Measurements from ENCODE around the gene DMRT1. TPM values are rescaled to one million over a fixed set of nuclear protein-coding genes. Genes with fewer than 3 reads are reported as not detected.

DMRT1 gene
- total RNA-seq, 1 experiment from 2014 or later, result 0.47 TPM

DNA sequence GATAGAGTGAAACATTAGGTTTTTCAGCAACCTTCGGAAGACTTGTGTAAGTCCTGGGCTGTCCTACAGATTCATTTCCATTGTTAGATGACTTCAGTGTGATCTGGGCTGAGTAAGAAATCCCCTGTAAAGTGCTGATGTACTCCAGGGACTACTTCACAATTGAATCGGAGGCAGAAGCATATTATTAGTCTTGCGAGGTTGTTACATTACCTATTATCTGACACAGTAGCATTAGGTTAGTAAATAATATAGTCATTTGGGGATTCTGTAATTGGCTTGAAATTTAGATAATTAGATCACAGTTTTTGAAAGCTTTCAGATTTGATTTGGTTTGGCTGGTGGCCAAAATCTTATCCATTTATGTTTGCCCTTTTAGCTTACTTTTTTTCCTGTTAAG is 62.4 kb downstream of the DMRT1 start:
- no peak overlapping the region for H3K4me3 ChIP-seq (replicated peaks in 1 of 2; ENCODE audit: low read depth in 1 of 2, low read length in 2 of 2)
- no peaks in the 10 kb centered on the region for H3K36me3 ChIP-seq (ENCODE audit: control insufficient read depth in 1 of 2, insufficient read depth in 2 of 2, low read length in 2 of 2)
- 0 out of 4 replicates have a peak, but pooled peaks cover 0 to 4% of the 10 kb centered on the region in 2 experiments for H3K4me1 ChIP-seq (ENCODE audit: control insufficient read depth in 1 of 2, insufficient read depth in 2 of 2, low read length in 2 of 2)
- peaks cover 31% of the 10 kb centered on the region; the same call in 1 of the 2 replicates for H3K27me3 ChIP-seq (ENCODE audit: insufficient read depth, low read length)
- H3K9me3 ChIP-seq (ENCODE audit: control insufficient read depth in 1 of 2, insufficient read depth in 1 of 2, low read depth in 1 of 2, low read length in 2 of 2), result no peaks in the 10 kb centered on the region
- no peak overlapping the region for H2AFZ ChIP-seq (ENCODE audit: low read depth, low read length, poor library complexity, severe bottlenecking)
- BruUV-seq (replicated peaks), result no TSS peak
- ChIA-PET POLR2A (no interaction called here), RAD21 (ENCODE audit: low non-redundant PET in 1 of 2, low total read pairs in 2 of 2, uncharacterized antibody in 2 of 2, unreplicated experiment in 2 of 2) (no interaction called here), CTCF (no interaction called here)
- DNase-seq (ENCODE audit: low read depth, low spot score), result no peak
- no peak overlapping the region for H3K9ac ChIP-seq (ENCODE audit: low read length)
- TF ChIP-seq YY1 (IDR thresholded peaks at IDR 0.05; ENCODE audit: extremely low read depth, insufficient replicate concordance, low read depth, low read length), result no peak
- intact Hi-C loops (cut with micrococcal nuclease), result no loop called here
- no peak overlapping the region for H3K27ac ChIP-seq (ENCODE audit: low read depth, low read length)
- H3K9me2 ChIP-seq (ENCODE audit: insufficient read depth), result no peaks in the 10 kb centered on the region
- no peaks in the 10 kb centered on the region for H4K20me1 ChIP-seq (ENCODE audit: insufficient read depth)
- no peak for ATAC-seq
- H3K4me2 ChIP-seq (ENCODE audit: low read length), result no peak overlapping the region
- no peaks in the 10 kb centered on the region for H3K79me2 ChIP-seq (ENCODE audit: insufficient read depth, low read length)

- Histone ChIP-seq H3K36me3 (ENCODE audit: control insufficient read depth in 1 of 2, insufficient read depth in 2 of 2, low read length in 2 of 2) (no peaks in the 10 kb centered on the region), H3K4me2 (ENCODE audit: low read length) (no peak overlapping the region), H3K4me3 (replicated peaks in 1 of 2; ENCODE audit: low read depth in 1 of 2, low read length in 2 of 2) (no peak overlapping the region), H3K9ac (ENCODE audit: low read length) (no peak overlapping the region), H3K9me3 (ENCODE audit: control insufficient read depth in 1 of 2, insufficient read depth in 1 of 2, low read depth in 1 of 2, low read length in 2 of 2) (no peaks in the 10 kb centered on the region), H4K20me1 (ENCODE audit: insufficient read depth) (no peaks in the 10 kb centered on the region), H2AFZ (ENCODE audit: low read depth, low read length, poor library complexity, severe bottlenecking) (no peak overlapping the region), H3K27me3 (ENCODE audit: insufficient read depth, low read length) (peaks cover 36% of the 10 kb centered on the region; the same call in 1 of the 2 replicates), H3K27ac (ENCODE audit: low read depth, low read length) (no peak overlapping the region), H3K9me2 (ENCODE audit: insufficient read depth) (no peaks in the 10 kb centered on the region), H3K79me2 (ENCODE audit: insufficient read depth, low read length) (no peaks in the 10 kb centered on the region), H3K4me1 (ENCODE audit: control insufficient read depth in 1 of 2, insufficient read depth in 2 of 2, low read length in 2 of 2) (no peaks in the 10 kb centered on the region)
- ATAC-seq (no peak), DNase-seq (ENCODE audit: low read depth, low spot score) (no peak)
- ChIA-PET RAD21 (ENCODE audit: low non-redundant PET in 1 of 2, low total read pairs in 2 of 2, uncharacterized antibody in 2 of 2, unreplicated experiment in 2 of 2) (no interaction called here), POLR2A (no interaction called here), CTCF (no interaction called here)
- TF ChIP-seq JUND (IDR thresholded peaks at IDR 0.05), result no peak
- no peak for TF ChIP-seq EGR1 (IDR thresholded peaks at IDR 0.05; ENCODE audit: low read depth)
- TF ChIP-seq, protein P1, sequence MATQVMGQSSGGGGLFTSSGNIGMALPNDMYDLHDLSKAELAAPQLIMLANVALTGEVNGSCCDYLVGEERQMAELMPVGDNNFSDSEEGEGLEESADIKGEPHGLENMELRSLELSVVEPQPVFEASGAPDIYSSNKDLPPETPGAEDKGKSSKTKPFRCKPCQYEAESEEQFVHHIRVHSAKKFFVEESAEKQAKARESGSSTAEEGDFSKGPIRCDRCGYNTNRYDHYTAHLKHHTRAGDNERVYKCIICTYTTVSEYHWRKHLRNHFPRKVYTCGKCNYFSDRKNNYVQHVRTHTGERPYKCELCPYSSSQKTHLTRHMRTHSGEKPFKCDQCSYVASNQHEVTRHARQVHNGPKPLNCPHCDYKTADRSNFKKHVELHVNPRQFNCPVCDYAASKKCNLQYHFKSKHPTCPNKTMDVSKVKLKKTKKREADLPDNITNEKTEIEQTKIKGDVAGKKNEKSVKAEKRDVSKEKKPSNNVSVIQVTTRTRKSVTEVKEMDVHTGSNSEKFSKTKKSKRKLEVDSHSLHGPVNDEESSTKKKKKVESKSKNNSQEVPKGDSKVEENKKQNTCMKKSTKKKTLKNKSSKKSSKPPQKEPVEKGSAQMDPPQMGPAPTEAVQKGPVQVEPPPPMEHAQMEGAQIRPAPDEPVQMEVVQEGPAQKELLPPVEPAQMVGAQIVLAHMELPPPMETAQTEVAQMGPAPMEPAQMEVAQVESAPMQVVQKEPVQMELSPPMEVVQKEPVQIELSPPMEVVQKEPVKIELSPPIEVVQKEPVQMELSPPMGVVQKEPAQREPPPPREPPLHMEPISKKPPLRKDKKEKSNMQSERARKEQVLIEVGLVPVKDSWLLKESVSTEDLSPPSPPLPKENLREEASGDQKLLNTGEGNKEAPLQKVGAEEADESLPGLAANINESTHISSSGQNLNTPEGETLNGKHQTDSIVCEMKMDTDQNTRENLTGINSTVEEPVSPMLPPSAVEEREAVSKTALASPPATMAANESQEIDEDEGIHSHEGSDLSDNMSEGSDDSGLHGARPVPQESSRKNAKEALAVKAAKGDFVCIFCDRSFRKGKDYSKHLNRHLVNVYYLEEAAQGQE (IDR thresholded peaks at IDR 0.05; ENCODE audit: low read depth), result no peak
- TF ChIP-seq FOSL1 (IDR thresholded peaks at IDR 0.05; ENCODE audit: low read depth), result no peak
- no peak for TF ChIP-seq EZH2 (IDR thresholded peaks at IDR 0.05)
- no peak for TF ChIP-seq YY1 (IDR thresholded peaks at IDR 0.05; ENCODE audit: extremely low read depth, insufficient replicate concordance, low read depth, low read length)
- TF ChIP-seq SRF (IDR thresholded peaks at IDR 0.05; ENCODE audit: low read depth), result no peak
- no peak for TF ChIP-seq ZBTB33 (IDR thresholded peaks at IDR 0.05; ENCODE audit: extremely low read depth, insufficient replicate concordance, low read length)
- TF ChIP-seq ELF1 (IDR thresholded peaks at IDR 0.05; ENCODE audit: borderline replicate concordance, low read depth), result no peak
- TF ChIP-seq POLR2A (IDR thresholded peaks at IDR 0.05; ENCODE audit: borderline replicate concordance, extremely low read depth, insufficient read depth, insufficient read length), result no peak
- no peak for TF ChIP-seq ZNF274 (IDR thresholded peaks at IDR 0.05; ENCODE audit: low read depth, low read length)
- TF ChIP-seq POLR2AphosphoS5 (IDR thresholded peaks at IDR 0.05; ENCODE audit: low read depth, low read length), result no peak
- no peak for TF ChIP-seq CBX3 (IDR thresholded peaks at IDR 0.05; ENCODE audit: low read depth)
- no peak for TF ChIP-seq RAD21 (IDR thresholded peaks at IDR 0.05; ENCODE audit: low read depth)
- TF ChIP-seq, protein P2, sequence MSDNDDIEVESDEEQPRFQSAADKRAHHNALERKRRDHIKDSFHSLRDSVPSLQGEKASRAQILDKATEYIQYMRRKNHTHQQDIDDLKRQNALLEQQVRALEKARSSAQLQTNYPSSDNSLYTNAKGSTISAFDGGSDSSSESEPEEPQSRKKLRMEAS (IDR thresholded peaks at IDR 0.05), result no peak
- no TSS peak for BruUV-seq (replicated peaks)
- intact Hi-C loops (cut with micrococcal nuclease), result no loop called here
These were observed 64.4 kb downstream of the DMRT1 start for GRCh38 chr9:905906-906305.
